HG03354 (cell line): ENCODE data around the gene CACNA1D.

ENCODE experiments used
- ATAC-seq: cut with Tn5 transposase; IDR thresholded peaks from one replicate; pipeline ENCODE4 v1.9.1; 2021; ENCODE audit warnings: mild to moderate bottlenecking; ENCODE audit not compliant: unreplicated experiment, poor library complexity, severe bottlenecking

Gene CACNA1D

DNA sequence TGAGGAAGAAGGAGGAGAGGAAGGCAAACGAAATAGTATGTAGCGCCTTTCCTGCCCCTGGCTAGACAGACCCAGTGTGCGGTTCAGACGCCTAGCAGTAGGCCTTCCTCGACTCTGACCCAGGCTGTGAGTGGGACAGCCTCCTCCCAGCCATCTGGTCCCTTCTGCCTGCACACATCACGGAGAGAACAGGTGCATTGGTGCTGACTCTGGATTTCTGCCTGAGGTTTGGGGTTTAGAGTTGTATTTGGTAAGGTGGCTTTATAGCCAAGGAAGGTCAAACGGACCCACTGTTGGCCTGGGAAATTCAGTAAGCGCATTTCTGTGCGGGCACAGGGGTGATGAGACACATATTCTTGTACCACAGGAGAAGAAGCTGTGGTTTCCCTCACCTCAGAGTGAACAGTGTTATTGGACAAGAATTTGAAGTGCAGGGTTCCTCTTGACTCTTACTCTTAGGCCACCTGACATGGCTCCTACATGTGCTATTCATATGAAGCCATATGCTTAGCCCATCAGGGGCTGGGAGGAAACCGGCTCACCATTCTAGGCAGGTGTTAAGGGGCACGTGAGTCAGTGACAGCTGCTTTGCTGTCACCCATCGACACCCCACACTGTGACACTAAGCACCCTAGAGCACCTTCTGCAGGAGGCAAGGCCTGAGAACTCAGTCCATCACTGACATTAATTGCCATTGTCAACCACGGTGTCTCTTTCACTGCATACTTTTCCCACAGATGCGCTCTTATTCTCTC lies 208.5 kb downstream of the CACNA1D start:
- no peak for ATAC-seq

- ATAC-seq = no peak
Observed at GRCh38 chr3:53703630-53704362, 209.4 kb downstream of the CACNA1D start.

- ATAC-seq = no peak
Observed at GRCh38 chr3:53704363-53704725, 209.9 kb downstream of the CACNA1D start.

DNA sequence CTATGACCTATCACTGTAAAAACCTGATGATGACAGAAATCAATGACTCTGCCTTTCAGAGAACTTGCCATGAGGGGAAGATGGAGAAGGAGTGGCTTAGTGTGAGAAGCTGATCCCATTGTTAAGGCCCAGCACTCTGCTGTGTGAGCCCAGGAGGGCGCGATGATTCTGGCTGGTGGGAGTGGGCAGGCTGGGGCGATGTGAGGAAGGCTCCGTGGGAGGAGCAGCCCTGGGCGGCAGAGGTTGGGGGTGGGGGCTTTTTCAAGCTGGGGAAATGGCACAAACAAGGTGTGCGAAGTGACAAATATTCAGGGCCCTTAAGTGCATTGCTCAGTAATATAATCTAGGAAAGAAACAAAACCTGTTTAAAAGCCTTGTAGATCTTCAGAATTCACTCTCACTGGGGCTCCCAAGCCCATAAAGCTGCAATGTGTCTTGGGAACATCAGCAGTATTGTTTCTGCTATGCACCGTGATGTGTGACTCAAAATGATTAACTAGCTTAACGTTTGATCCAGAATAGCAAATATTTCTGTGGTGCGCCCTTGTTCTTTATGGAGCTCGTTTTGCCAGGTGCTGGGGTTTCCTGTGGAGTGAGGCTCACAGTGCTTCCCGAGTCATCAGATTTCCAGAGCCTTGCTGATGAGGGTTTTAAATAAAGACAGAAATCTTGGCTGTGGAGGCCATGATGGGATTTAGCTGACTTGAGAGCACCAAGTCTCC lies 210.8 kb downstream of the CACNA1D start:
- no peak for ATAC-seq

DNA sequence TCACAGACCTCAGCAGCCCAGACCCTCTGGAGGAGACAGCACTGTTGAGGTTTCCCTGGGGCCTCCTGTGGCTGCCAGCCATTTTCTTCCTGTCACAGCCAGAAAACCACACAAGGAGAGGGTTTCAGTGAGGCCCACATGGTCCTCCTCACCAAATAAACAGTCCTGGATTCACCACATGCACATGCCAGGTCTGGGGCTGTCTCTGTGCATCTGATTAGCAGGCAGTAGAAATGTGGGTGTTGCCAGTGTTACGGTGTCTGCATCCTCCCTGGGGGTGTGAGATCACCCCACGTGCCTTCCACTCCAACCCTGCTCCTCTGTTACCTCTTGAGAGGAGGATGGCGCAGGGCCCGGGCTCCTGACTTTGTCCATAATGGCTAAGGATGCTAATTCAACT lies 211.4 kb downstream of the CACNA1D start:
- ATAC-seq = no peak

GRCh38 chr3:53707222-53707621 lies 212.8 kb downstream of the CACNA1D start:
- no peak for ATAC-seq

GRCh38 chr3:53708001-53708621 lies 213.7 kb downstream of the CACNA1D start:
- no peak for ATAC-seq

DNA sequence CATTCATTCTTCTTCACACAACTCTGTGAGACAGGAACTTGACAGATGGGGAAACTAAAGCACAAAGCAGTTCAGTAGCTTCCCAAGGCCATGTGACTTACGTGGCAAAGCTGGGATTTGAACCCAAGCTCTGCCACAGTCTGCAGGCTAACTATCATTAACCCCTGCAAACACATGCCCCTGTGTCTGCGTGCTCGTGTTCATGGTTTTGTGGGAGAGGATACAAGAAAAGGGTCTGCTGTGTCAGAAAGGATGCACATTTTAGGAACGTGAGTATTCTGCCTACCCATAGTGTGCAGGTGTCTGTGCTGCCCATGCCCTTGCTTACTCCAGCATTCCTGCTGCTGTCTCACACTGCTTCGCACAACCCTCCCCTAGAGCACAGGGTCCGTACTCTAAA lies 214.8 kb downstream of the CACNA1D start:
- ATAC-seq = no peak

GRCh38 chr3:53709860-53710674 lies 215.7 kb downstream of the CACNA1D start:
- no peak for ATAC-seq

DNA sequence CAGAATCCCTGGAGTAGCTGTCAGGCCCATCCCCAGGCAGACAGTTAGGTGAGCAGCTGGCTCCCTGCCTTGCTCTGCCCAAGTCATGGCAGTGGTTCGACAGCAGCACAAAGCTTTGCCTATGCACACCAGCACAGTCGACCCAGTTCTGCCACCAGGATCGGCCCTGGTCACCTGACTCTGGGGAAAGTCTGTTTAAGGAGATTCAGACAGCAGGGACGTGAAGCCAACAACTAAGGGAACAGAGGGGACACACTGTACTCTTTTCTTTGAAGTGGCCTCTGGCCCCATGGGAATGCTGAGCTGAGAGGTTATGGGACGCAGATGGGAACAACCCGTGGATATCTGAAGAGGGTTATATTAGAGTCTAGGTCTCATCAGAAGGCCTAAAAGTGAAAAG lies 217.0 kb downstream of the CACNA1D start:
- ATAC-seq = no peak

DNA sequence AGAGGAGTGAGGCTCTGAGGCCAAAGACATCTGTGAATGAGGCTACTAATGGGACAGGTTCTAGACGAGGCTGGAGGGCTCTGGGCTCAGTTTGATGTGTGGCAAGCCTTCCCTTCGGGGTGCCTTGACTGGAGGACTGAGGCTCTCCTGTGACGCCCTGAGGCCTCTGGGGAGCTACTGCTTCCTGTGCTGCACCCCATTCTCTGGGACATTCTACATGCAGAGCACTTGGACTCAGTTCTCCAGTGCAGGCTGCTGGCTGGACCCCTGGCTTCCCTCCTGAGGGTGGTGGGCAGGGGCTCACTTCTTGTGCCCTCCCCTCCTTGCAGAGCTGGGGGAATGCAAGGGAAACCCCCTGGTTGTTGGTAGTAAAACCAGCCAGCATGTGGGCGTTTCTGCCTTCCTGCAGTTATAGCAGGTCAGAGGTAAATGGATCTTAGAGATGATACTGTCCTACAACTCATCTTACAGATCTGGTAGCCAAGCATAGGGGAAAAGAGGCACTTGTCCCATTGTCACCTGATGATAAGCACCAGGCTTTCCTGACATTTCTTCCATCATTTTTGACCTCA lies 218.5 kb downstream of the CACNA1D start:
- ATAC-seq = no peak

DNA sequence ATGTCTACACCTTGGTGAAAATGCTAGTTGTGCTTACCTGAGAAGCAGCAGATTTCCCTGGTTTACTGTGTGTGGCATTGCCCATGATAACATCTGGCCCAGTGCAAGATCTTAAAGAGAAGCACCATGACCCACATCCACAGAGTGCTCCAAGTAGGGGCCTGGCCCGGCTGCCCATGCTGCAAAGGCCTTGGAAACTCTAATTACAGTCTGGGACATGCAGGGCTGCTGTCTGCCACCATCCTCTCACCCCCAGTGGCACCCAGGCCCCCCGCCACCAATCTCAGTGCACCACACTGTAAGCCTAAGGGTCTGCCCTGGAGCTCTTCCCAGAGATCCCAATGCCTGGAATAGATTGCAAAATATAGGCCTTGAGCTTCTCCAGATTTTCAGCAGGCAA lies 219.2 kb downstream of the CACNA1D start:
- ATAC-seq = no peak

GRCh38 chr3:53715815-53716483 lies 221.5 kb downstream of the CACNA1D start:
- ATAC-seq = no peak

DNA sequence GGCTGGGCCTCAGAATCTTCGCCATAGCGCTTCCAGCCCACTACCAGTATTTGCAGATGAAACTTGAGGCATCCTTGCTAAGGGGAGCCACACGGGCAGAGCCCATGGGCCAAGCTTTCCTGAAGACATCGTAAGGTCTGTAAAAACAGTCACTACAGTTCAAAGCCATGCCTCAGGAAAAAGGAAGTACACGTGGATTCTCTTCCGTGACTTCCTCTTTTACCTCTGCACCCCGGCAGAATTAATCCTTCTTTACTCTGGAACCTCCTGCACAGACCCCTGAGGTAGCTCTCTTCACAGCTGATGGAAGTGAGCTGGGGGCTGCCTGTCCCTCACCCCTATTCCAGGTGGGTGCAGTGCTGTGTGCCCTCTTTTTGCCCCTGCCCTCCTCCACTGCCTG lies 222.6 kb downstream of the CACNA1D start:
- ATAC-seq = no peak

DNA sequence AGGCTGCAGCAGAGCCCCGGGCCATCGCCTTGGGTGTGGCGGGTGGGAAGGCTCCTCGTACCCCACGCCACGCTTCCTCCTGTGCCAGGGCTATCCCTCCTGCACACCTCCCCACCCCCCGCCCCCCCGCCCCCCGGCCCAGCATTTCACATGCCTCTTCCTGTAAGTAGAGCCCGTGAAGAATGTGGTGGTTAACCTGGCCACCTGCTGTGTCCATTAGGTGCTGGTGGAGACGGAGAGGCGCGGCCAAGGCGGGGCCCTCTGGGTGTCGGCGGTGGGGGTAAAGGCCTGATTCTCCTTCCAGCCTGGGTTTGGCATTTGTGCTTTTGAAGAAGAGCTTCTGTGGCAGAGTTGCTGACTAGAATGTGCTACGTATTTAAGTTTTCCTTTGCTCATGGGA lies 224.1 kb downstream of the CACNA1D start:
- ATAC-seq = no peak

- ATAC-seq = no peak
Observed at GRCh38 chr3:53719796-53720195, 225.4 kb downstream of the CACNA1D start.

DNA sequence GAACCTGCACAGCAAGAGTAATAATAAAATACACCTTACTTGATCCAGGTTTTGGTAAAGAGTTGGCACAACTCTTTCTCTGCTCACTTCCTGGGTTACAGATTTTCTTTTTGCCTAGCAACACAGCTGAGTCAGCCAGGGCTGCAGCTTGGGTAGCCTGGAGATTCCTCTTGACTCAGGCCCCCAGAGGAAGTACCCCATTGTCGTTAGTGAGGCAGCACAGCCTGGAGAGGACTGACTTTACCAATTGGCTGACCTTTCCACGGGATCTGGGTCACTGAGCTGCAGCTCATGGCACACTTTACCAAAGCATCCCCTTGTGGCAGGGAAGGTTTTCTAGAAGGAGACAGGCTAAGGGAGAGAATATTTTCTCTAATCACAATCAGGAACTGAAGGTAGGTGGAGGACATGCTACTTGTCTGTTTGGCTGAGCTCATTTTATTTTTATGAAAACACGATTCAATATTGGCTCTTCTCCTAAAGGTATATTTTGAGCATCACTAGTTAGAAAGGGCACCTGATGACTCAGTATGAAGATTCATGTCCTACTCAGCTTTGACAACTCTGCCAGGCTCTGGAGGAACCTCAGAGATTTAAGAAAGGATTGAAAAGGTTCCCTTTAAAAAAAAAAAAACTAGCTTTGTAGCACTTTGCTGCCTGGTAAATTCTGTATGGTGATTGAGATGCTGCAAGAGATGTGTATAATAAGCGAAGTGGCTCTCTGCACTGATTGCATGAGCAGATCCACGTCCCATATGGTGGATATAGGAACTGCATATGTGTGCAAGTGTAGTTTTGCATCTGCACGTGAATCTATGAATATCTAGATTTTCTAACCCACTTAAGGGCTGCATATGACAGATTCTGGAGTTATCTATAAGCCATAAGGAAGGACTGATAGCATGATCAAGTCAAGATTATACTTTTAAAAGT lies 227.0 kb downstream of the CACNA1D start:
- no peak for ATAC-seq

- no peak for ATAC-seq
Observed at GRCh38 chr3:53724566-53724965, 230.2 kb downstream of the CACNA1D start.
